Measurements from ENCODE around the gene HEXA. TPM values are rescaled to one million over a fixed set of nuclear protein-coding genes. Genes with fewer than 3 reads are reported as not detected.
"Not testable (repeated sequence)": the region's sequence is repeated elsewhere in the genome, so short reads cannot be mapped to it uniquely, and the experiment has no call there.

HEXA gene
- total RNA-seq (2022) = 87.5 and 110 TPM in 2 replicates
- percentile 80 among the genes with signal in this experiment for Bru-seq, nascent RNA
- percentile 93 among the genes with signal in this experiment for BruChase-seq, experiment 1, labeled RNA remaining after a 6-hour chase
- percentile 91 among the genes with signal in this experiment for BruChase-seq, experiment 2, labeled RNA remaining after a 2-hour chase
- long read RNA-seq, full-length matches to known transcripts = 206 of 223 reads
- long read RNA-seq, partial matches to known transcripts = 3 of 223 reads
- long read RNA-seq, other reads (novel, unspliced or antisense) = 14 of 223 reads

DNA sequence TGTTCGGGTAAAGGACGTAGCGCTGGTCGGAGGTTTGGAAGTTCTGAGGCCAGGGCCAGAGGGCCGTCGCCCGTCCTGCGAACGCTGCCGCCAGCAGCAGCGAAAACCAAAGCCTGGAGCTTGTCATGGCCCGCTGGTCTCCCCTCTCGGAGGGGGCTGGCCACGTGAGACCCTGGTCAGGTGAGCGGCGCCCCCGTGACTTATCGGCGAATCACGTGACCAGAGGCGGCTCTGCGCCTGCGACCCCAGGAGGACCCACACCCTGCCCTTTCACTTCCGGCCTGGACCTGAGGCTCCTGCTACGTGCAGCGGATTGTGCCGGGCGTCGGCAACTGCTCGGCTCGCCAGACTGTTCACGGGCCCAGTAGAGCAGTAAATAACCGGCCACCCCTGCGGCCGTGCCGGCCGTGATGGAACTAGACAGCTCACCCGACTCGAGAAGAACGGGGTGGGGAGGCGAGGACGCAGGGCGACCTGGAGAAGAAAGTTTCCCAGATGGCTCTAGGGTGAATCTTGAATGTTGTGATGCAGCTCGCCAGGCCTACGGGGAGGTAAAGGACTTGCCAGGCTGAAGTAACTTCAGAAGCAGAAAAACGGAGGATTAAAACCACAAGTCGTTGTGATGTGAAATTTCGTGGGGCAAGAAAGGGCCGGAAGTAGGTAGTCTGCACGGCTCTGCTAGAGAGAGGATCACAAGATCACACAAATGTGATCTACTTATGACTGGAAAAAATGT is at the start of gene HEXA:
Gene HEXA (minus strand): TSS at position 169 of the 736 bp plus-strand sequence. CDS start 42 bp downstream, at position 127.
- TSS peak; percentile 87 for BruUV-seq (replicated peaks)
- intact Hi-C loops (cut with micrococcal nuclease) = loop anchor here (1.0 kb wide), 1 partner anchor 99 kb away; no protein-coding TSS in a partner anchor
- peak within 1 kb of the TSS; percentile 92 for H3K4me3 Mint-ChIP-seq (ENCODE audit: unreplicated experiment)
- POLR2A ChIA-PET = interaction anchor here (0.6 to 3.0 kb wide), 37 partner anchors 8 to 679 kb away, joined by 3 to 27 read pairs (median 5); partner anchors contain the start of genes ARIH1, BBS4, CELF6 and HIGD2B
- peaks cover 19% of the 10 kb centered on the region for H3K36me3 Mint-ChIP-seq (ENCODE audit: insufficient read depth, unreplicated experiment)
- DNase-seq (ENCODE audit: unreplicated experiment) = peak; percentile 93
- peaks cover 18% of the 10 kb centered on the region for H3K4me1 Mint-ChIP-seq (ENCODE audit: insufficient read depth, unreplicated experiment)
- no peaks in the 10 kb centered on the region for H3K9me3 Mint-ChIP-seq (ENCODE audit: unreplicated experiment)
- H3K27ac Mint-ChIP-seq (ENCODE audit: low read depth, unreplicated experiment) = peak within 1 kb of the TSS; percentile 95
- H3K27me3 Mint-ChIP-seq (ENCODE audit: insufficient read depth, unreplicated experiment) = no peaks in the 10 kb centered on the region
- TF ChIP-seq CTCF (IDR thresholded peaks at IDR 0.05; ENCODE audit: unreplicated experiment) = no peak
- CTCF ChIA-PET = interaction anchor here (0.5 to 2.0 kb wide), 8 partner anchors 10 to 1126 kb away, joined by 3 to 8 read pairs (median 4); no protein-coding TSS in a partner anchor

DNA sequence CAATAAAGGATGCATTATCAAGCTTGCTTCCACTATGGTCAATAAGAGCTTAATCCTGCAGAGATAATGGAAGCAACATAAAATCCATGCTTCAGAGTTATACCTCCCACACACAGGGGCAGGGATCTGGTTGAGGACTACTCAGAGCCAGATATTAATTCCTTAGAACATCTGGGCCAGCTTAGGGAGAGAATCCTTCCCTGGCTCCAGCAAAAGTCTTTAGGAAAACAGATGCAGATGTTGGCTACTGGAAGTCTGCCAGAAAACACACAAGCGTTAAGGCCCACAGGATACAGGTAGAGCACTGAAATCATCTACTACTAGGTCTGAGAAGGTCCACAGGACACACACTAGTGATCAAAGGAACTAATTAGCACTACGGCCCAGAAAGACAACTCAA is 47.4 kb upstream of the HEXA start:
- Mint-ChIP-seq H3K4me1 (ENCODE audit: insufficient read depth, unreplicated experiment) (no peaks in the 10 kb centered on the region), H3K9me3 (ENCODE audit: unreplicated experiment) (peaks cover 20% of the 10 kb centered on the region), H3K27me3 (ENCODE audit: insufficient read depth, unreplicated experiment) (peaks cover 30% of the 10 kb centered on the region), H3K4me3 (ENCODE audit: unreplicated experiment) (no peak overlapping the region), H3K36me3 (ENCODE audit: insufficient read depth, unreplicated experiment) (no peaks in the 10 kb centered on the region), H3K27ac (ENCODE audit: low read depth, unreplicated experiment) (no peak overlapping the region)
- CTCF ChIA-PET = interaction anchor here (1.1 kb wide), 2 partner anchors 18 to 20 kb away, joined by 3 read pairs; no protein-coding TSS in a partner anchor
- no peak for TF ChIP-seq CTCF (IDR thresholded peaks at IDR 0.05; ENCODE audit: unreplicated experiment)
- BruUV-seq (replicated peaks) = no TSS peak
- intact Hi-C loops (cut with micrococcal nuclease) = no loop called here
- DNase-seq (ENCODE audit: unreplicated experiment) = no peak
- POLR2A ChIA-PET = no interaction called here

- Mint-ChIP-seq H3K27ac (ENCODE audit: low read depth, unreplicated experiment) (no peak overlapping the region), H3K4me1 (ENCODE audit: insufficient read depth, unreplicated experiment) (no peaks in the 10 kb centered on the region), H3K27me3 (ENCODE audit: insufficient read depth, unreplicated experiment) (peaks cover 31% of the 10 kb centered on the region), H3K36me3 (ENCODE audit: insufficient read depth, unreplicated experiment) (no peaks in the 10 kb centered on the region), H3K9me3 (ENCODE audit: unreplicated experiment) (peaks cover 16% of the 10 kb centered on the region), H3K4me3 (ENCODE audit: unreplicated experiment) (no peak overlapping the region)
- BruUV-seq (replicated peaks) = no TSS peak
- POLR2A ChIA-PET = no interaction called here
- no peak for TF ChIP-seq CTCF (IDR thresholded peaks at IDR 0.05; ENCODE audit: unreplicated experiment)
- CTCF ChIA-PET = no interaction called here
- intact Hi-C loops (cut with micrococcal nuclease) = no loop called here
- DNase-seq (ENCODE audit: unreplicated experiment) = no peak
These were observed 45.7 kb upstream of the HEXA start for GRCh38 chr15:72421484-72421883.

- H3K36me3 Mint-ChIP-seq (ENCODE audit: insufficient read depth, unreplicated experiment) = no peaks in the 10 kb centered on the region
- ChIA-PET POLR2A (no interaction called here), CTCF (no interaction called here)
- peaks cover 8% of the 10 kb centered on the region for H3K9me3 Mint-ChIP-seq (ENCODE audit: unreplicated experiment)
- TF ChIP-seq CTCF (IDR thresholded peaks at IDR 0.05; ENCODE audit: unreplicated experiment) = no peak
- intact Hi-C loops (cut with micrococcal nuclease) = no loop called here
- H3K4me3 Mint-ChIP-seq (ENCODE audit: unreplicated experiment) = no peak overlapping the region
- no peak for DNase-seq (ENCODE audit: unreplicated experiment)
- no peaks in the 10 kb centered on the region for H3K4me1 Mint-ChIP-seq (ENCODE audit: insufficient read depth, unreplicated experiment)
- no peak overlapping the region for H3K27ac Mint-ChIP-seq (ENCODE audit: low read depth, unreplicated experiment)
- no TSS peak for BruUV-seq (replicated peaks)
- H3K27me3 Mint-ChIP-seq (ENCODE audit: insufficient read depth, unreplicated experiment) = peaks cover 31% of the 10 kb centered on the region
These were observed 44.8 kb upstream of the HEXA start for GRCh38 chr15:72420576-72420975.

DNA sequence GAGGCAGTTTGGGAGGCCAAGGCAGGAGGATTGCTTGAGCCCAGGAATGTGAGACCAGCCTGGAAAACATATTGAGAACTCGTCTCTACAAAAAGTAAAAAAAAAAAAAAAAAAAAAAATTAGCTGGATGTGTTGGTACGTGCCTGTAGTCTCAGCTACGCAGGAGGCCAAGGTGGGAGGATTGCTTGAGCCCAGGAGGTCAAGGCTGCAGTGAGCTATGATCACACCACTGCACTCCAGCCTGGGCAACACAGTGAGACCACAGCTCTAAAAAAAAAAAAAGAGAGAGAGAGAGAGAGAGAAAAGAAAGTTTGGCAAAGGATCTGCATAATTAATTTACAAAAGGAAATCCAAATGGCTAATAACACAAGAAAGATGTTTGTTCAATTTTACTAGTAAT is 44.0 kb upstream of the HEXA start:
- BruUV-seq (replicated peaks); intact Hi-C loops (cut with micrococcal nuclease); H3K27ac Mint-ChIP-seq (ENCODE audit: low read depth, unreplicated experiment); H3K9me3 Mint-ChIP-seq (ENCODE audit: unreplicated experiment); H3K36me3 Mint-ChIP-seq (ENCODE audit: insufficient read depth, unreplicated experiment); H3K4me1 Mint-ChIP-seq (ENCODE audit: insufficient read depth, unreplicated experiment); DNase-seq (ENCODE audit: unreplicated experiment); H3K4me3 Mint-ChIP-seq (ENCODE audit: unreplicated experiment); POLR2A ChIA-PET: not testable (repeated sequence)
- CTCF ChIA-PET = interaction anchor here (0.6 kb wide), 1 partner anchor 89 kb away, joined by 3 read pairs; no protein-coding TSS in a partner anchor
- H3K27me3 Mint-ChIP-seq (ENCODE audit: insufficient read depth, unreplicated experiment) = peaks cover 28% of the 10 kb centered on the region
